Natural killer cell (primary cell): Measurements from ENCODE around the gene RUFY1. TPM values are rescaled to one million over a fixed set of nuclear protein-coding genes. Genes with fewer than 3 reads are reported as not detected.
"Not testable (repeated sequence)": the region's sequence is repeated elsewhere in the genome, so short reads cannot be mapped to it uniquely, and the experiment has no call there.

ENCODE experiments used
- ATAC-seq, 3 donors: fragments of 150-1000 bp in 2 of 3; fragments of 200-7000 bp in 1 of 3; cut with Tn5 transposase; 1 replicate in 1 of 3; 2 replicates in 2 of 3; pipeline ENCODE4 v1.10.0; 2021; ENCODE audit warnings: mild to moderate bottlenecking in 2 of 3, moderate library complexity in 2 of 3
- DNase-seq, 2 donors: peaks; one replicate each; pipeline versions ENCODE4 v3.0.0 to v3.0.0-alpha.2; 2013 to 2021; ENCODE audit warnings: mixed read lengths in 1 of 2
- H3K27ac ChIP-seq: one replicate; pipeline ENCODE4 v1.5.1; 2013; ENCODE audit warnings: mild to moderate bottlenecking, low read length
- H3K27me3 ChIP-seq: one replicate; pipeline ENCODE4 v1.6.1; 2013; ENCODE audit warnings: low read length; ENCODE audit not compliant: control insufficient read depth, insufficient read depth
- H3K36me3 ChIP-seq: one replicate; pipeline ENCODE4 v1.6.1; 2013; ENCODE audit warnings: low read length; ENCODE audit not compliant: control insufficient read depth, insufficient read depth
- H3K4me1 ChIP-seq: one replicate; pipeline ENCODE4 v1.6.1; 2013; ENCODE audit warnings: low read length; ENCODE audit not compliant: control insufficient read depth, insufficient read depth
- H3K4me3 ChIP-seq: one replicate; pipeline ENCODE4 v1.5.1; 2013; ENCODE audit warnings: low read length
- H3K9me3 ChIP-seq: one replicate; pipeline ENCODE4 v1.6.1; 2013; ENCODE audit warnings: low read length; ENCODE audit not compliant: control insufficient read depth, insufficient read depth
- H3K27ac Mint-ChIP-seq, 2 donors: one replicate each; pipeline ENCODE4 v1.8.0; 2022; ENCODE audit warnings: mild to moderate bottlenecking in 2 of 2, mixed read lengths in 2 of 2, moderate library complexity in 1 of 2
- H3K27me3 Mint-ChIP-seq, 2 donors: one replicate each; pipeline ENCODE4 v1.8.0; 2022; ENCODE audit warnings: low read depth in 2 of 2, mixed read lengths in 2 of 2
- H3K36me3 Mint-ChIP-seq: one replicate; pipeline ENCODE4 v1.8.0; 2022; ENCODE audit warnings: mixed read lengths
- H3K4me1 Mint-ChIP-seq, 2 donors: one replicate each; pipeline ENCODE4 v1.8.0; 2022; ENCODE audit warnings: mixed read lengths in 2 of 2
- H3K4me3 Mint-ChIP-seq: one replicate; pipeline ENCODE4 v1.8.0; 2022; ENCODE audit warnings: mild to moderate bottlenecking, moderate library complexity, mixed read lengths
- H3K9me3 Mint-ChIP-seq, 2 donors: one replicate each; pipeline ENCODE4 v1.8.0; 2022; ENCODE audit warnings: mixed read lengths in 2 of 2
- WGBS: methylation state at CpG from one replicate; pipeline ENCODE4 v1.1.7; 2013; ENCODE audit warnings: missing lambda C conversion rate; ENCODE audit not compliant: insufficient coverage; 5-methylcytosine and 5-hydroxymethylcytosine counted together
- intact Hi-C: fragments of 100-400 bp; cut with micrococcal nuclease; formaldehyde crosslinking; loops from one replicate; pipeline ENCODE4 v1.14.2; 2022
- total RNA-seq, 4 donors: library from RNA; stranded (reverse); fragments of 120-200 nt in 1 of 4; gene quantifications; one replicate each; pipeline versions ENCODE4 v1.2.3 to v1.2.4, GENCODE V29; 2013 to 2022
- TF ChIP-seq, protein P1 (sequence below): fragments of 200-600 bp; IDR thresholded peaks from one replicate; pipeline ENCODE4 v1.8.0; 2022; ENCODE audit warnings: antibody characterized with exemption

The RUFY1 gene
- total RNA-seq, 3 donors from 2014 or later (not counting 1 experiment from before 2014, with no cell fraction given), result 40.4 to 48.7 (median 46.6) TPM

DNA sequence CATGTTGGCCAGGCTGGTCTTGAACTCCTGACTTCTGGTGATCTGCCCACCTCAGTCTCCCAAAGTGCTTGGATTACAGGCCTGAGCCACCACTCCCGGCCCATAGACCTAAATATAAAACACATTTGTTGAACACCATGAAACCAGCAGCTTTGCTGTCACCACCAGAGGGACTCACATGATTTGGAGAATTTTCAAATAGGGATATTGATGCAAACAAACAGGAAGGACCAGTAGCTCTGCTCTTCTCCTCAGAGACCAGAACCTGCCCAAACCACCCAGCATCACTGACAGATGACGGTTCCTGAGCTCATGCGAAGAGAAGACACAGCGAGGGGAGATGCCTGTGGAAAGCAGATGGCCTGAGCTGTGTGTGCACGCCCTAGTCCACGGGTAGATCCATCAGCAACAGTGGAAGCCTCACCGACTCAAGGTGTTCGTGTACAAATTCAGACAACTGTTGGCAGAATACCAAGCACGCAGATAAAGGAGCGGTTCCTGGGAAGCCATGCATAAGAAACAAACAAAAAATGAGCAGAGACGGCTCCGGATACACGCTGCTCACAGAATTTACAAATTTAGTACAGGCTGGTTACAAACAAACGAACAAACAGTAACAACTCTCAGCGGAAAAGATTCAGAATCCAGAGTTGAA is 30.8 kb upstream of the RUFY1 start:
- H3K4me3 ChIP-seq, H3K9me3 Mint-ChIP-seq, H3K4me1 Mint-ChIP-seq, ATAC-seq, H3K27ac Mint-ChIP-seq, H3K36me3 Mint-ChIP-seq, H3K36me3 ChIP-seq, H3K27me3 Mint-ChIP-seq, H3K4me3 Mint-ChIP-seq, H3K27ac ChIP-seq, intact Hi-C loops, H3K4me1 ChIP-seq, DNase-seq, H3K9me3 ChIP-seq, H3K27me3 ChIP-seq: not testable (repeated sequence)
- 93% methylated on average over 14 of the region's 15 CpGs for WGBS

DNA sequence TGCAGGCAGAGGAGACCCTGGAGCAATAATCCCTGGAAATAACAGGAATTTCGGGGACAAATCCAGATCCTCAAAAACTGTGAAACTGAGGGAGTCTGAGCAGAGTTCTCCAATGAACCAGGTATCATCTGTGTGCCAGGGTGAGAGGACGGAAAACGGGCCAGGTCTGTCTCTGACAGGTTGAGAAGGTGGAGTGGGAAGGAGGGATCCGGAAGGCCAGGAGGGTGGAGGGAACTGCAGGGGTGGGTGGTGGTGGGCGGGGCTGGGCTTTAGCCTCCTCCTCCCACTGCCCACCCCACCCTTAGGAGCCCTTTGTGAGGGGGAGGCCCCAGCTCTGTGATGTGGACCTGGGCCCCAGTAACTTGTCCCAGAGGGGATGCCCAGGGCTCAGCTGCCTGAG is 28.2 kb upstream of the RUFY1 start:
- H3K27me3 ChIP-seq, H3K4me3 Mint-ChIP-seq, H3K9me3 ChIP-seq, intact Hi-C loops, ATAC-seq, DNase-seq, H3K27ac Mint-ChIP-seq, H3K4me1 Mint-ChIP-seq, H3K4me3 ChIP-seq, H3K4me1 ChIP-seq, H3K27ac ChIP-seq, H3K36me3 ChIP-seq, H3K36me3 Mint-ChIP-seq, H3K9me3 Mint-ChIP-seq, H3K27me3 Mint-ChIP-seq: not testable (repeated sequence)
- WGBS, result 95% methylated on average over 3 of the region's 5 CpGs

DNA sequence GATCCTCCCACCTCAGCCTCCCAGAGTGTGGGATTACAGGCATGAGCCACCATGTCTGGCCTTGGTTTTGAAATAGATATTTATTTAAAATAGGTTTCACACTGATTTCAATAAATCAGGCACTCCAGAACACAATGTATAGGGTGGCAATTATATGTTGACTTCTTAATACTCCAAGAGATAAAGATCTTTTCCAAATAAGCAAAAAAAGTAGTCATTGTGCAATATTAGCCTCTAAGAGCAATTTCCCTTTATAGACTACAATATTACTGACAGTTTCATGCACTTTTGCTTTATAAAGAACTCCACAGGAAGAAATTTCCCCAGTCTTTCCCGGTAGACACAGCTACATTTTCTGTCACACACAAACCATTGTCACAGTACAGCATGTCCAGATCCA is 23.4 kb upstream of the RUFY1 start:
- Mint-ChIP-seq H3K4me1 (peaks cover 0 to 19% of the 10 kb centered on the region in 2 donors), H3K27me3 (no peaks in the 10 kb centered on the region), H3K9me3 (no peaks in the 10 kb centered on the region), H3K4me3 (no peak overlapping the region), H3K27ac (peak overlapping the region in 1 of 2 donors; percentile 70), H3K36me3 (no peaks in the 10 kb centered on the region)
- Histone ChIP-seq H3K4me3 (no peak overlapping the region), H3K36me3 (no peaks in the 10 kb centered on the region), H3K27me3 (no peaks in the 10 kb centered on the region), H3K27ac (no peak overlapping the region), H3K4me1 (peaks cover 9% of the 10 kb centered on the region), H3K9me3 (no peaks in the 10 kb centered on the region)
- DNase-seq (no peak), ATAC-seq (no peak)
- TF ChIP-seq, protein P1, sequence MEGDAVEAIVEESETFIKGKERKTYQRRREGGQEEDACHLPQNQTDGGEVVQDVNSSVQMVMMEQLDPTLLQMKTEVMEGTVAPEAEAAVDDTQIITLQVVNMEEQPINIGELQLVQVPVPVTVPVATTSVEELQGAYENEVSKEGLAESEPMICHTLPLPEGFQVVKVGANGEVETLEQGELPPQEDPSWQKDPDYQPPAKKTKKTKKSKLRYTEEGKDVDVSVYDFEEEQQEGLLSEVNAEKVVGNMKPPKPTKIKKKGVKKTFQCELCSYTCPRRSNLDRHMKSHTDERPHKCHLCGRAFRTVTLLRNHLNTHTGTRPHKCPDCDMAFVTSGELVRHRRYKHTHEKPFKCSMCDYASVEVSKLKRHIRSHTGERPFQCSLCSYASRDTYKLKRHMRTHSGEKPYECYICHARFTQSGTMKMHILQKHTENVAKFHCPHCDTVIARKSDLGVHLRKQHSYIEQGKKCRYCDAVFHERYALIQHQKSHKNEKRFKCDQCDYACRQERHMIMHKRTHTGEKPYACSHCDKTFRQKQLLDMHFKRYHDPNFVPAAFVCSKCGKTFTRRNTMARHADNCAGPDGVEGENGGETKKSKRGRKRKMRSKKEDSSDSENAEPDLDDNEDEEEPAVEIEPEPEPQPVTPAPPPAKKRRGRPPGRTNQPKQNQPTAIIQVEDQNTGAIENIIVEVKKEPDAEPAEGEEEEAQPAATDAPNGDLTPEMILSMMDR, result no peak
- WGBS, result 41% methylated on average over 1 of the region's 1 CpG
- intact Hi-C loops, result no loop called here

DNA sequence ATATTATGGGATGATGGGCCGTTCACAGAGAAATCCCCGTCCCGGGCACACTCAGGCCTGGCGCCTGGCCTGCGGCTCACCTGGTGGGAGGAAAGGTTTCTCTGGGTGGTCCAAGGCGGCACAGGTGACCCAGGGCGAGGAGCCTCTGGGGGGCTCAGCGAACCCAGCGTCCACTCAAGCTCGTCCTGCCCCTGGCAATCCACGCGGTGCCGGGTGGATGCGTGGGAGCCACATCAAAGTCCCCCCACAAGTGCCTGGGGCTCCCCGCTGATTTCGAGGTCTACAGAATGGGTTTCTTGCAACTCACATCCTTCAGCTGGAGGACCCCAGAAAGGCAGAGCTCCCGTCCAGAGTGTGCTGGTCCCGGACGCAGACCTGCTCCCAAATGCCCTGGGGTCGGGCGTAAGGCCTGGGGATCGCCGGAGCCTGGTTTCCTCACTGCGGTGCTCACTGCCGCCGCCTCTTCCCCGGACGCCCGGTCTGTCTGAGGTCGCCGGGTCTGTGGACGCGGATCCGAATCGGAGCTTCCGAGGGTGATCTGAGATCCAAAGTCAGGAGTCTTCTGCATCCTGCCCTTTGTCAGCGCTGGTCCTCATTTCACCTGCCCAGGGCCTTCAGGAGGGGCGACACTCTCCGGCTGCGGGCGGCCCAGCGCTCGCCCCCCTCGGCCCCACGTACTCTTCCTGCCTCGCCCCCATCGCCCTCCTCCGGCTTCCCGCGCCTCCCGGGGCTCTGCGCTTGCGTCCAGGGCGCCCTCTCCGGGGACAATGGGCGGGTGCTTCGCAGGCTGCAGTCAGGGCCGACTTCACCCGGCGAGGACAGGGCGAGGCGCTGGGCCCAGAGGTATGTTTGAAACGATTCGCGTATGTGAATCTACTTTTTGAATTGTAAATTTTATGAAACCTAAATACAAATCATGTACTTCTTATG is 20.0 kb upstream of the RUFY1 start:
- Mint-ChIP-seq H3K4me3 (peak overlapping the region; percentile 81), H3K27ac (peak overlapping the region in 1 of 2 donors; percentile 67), H3K4me1 (peaks cover 0 to 25% of the 10 kb centered on the region in 2 donors), H3K27me3 (no peaks in the 10 kb centered on the region), H3K9me3 (no peaks in the 10 kb centered on the region), H3K36me3 (no peaks in the 10 kb centered on the region)
- intact Hi-C loops, result no loop called here
- WGBS, result 7% methylated on average over 61 of the region's 65 CpGs
- no peaks in the 10 kb centered on the region for H3K9me3 ChIP-seq
- peaks cover 13% of the 10 kb centered on the region for H3K4me1 ChIP-seq
- TF ChIP-seq, protein P1, result peak; percentile 39
- H3K27me3 ChIP-seq, result no peaks in the 10 kb centered on the region
- H3K27ac ChIP-seq, result peak overlapping the region; percentile 21
- H3K36me3 ChIP-seq, result no peaks in the 10 kb centered on the region
- DNase-seq (peak; percentile 60 to 78), ATAC-seq (peak; percentile 93 to 97 (median 97))
- peak overlapping the region; percentile 62 for H3K4me3 ChIP-seq
